Hepatocyte (in vitro differentiated cells): ENCODE results near the gene UBE2J2. TPM values are rescaled to one million over a fixed set of nuclear protein-coding genes. Genes with fewer than 3 reads are reported as not detected.

ENCODE experiments used
- DNase-seq: peaks from one replicate; pipeline ENCODE4 v3.0.0-alpha.2; 2016; ENCODE audit warnings: low spot score
- H2AFZ ChIP-seq: fragments of 200-600 bp; sonication (generic); 2 replicates; pipeline ENCODE4 v1.6.0; 2016; ENCODE audit warnings: antibody characterized with exemption, mild to moderate bottlenecking
- H3K27ac ChIP-seq: fragments of 200-600 bp; sonication (generic); 2 replicates; pipeline ENCODE4 v1.5.1; 2016; ENCODE audit warnings: mild to moderate bottlenecking
- H3K27me3 ChIP-seq: fragments of 200-600 bp; sonication (generic); 2 replicates; pipeline ENCODE4 v1.6.1; 2016
- H3K36me3 ChIP-seq: fragments of 200-600 bp; sonication (generic); replicated peaks from 2 replicates; pipeline ENCODE4 v1.5.1; 2016; ENCODE audit warnings: low read depth; ENCODE audit not compliant: insufficient read depth
- H3K4me1 ChIP-seq: fragments of 200-600 bp; sonication (generic); 2 replicates; pipeline ENCODE4 v1.5.1; 2016; ENCODE audit warnings: mild to moderate bottlenecking, moderate library complexity; ENCODE audit not compliant: insufficient read depth
- H3K4me2 ChIP-seq: fragments of 200-600 bp; sonication (generic); 2 replicates; pipeline ENCODE4 v1.6.0; 2016
- H3K4me3 ChIP-seq: fragments of 200-600 bp; sonication (generic); 2 replicates; pipeline ENCODE4 v1.5.1; 2016; ENCODE audit warnings: mild to moderate bottlenecking
- H3K79me2 ChIP-seq: fragments of 200-600 bp; sonication (generic); 2 replicates; pipeline ENCODE4 v1.6.0; 2017; ENCODE audit warnings: mild to moderate bottlenecking
- H3K9me2 ChIP-seq: fragments of 200-600 bp; sonication (generic); replicated peaks from 2 replicates; pipeline ENCODE4 v1.6.0; 2017; ENCODE audit warnings: mild to moderate bottlenecking; ENCODE audit not compliant: insufficient read depth
- H3K9me3 ChIP-seq: fragments of 200-600 bp; sonication (generic); 2 replicates; pipeline ENCODE4 v1.5.1; 2016; ENCODE audit warnings: low read depth, mild to moderate bottlenecking
- H4K20me1 ChIP-seq: fragments of 200-600 bp; sonication (generic); 2 replicates; pipeline ENCODE4 v1.6.0; 2016; ENCODE audit warnings: mild to moderate bottlenecking; ENCODE audit not compliant: insufficient read depth, poor library complexity, severe bottlenecking
- EZH2 ChIP-seq: fragments of 200-600 bp; sonication (generic); IDR thresholded peaks from 2 replicates; pipeline ENCODE4 v1.6.1; 2016; ENCODE audit warnings: antibody characterized with exemption, mild to moderate bottlenecking, borderline replicate concordance
- EZH2phosphoT487 ChIP-seq: fragments of 200-600 bp; sonication (generic); IDR thresholded peaks from one replicate; pipeline ENCODE4 v1.6.1; 2018; ENCODE audit warnings: antibody characterized with exemption, mild to moderate bottlenecking, low read depth, moderate library complexity; ENCODE audit not compliant: unreplicated experiment, severe bottlenecking
- WGBS: methylation state at CpG from one replicate; pipeline ENCODE4 v1.1.6; 2016; ENCODE audit warnings: low lambda C conversion rate; ENCODE audit errors: missing lambda C conversion rate; 5-methylcytosine and 5-hydroxymethylcytosine counted together
- polyA plus RNA-seq: library from polyadenylated mRNA; unstranded; fragments of >200 nt; fragmentation: Nextera tagmentation; extraction: Ambion mirVana; gene quantifications from 2 replicates; pipeline ENCODE4 v1.2.1, GENCODE V29; 2016
- total RNA-seq: library from RNA; depleted of rRNA; stranded (reverse); fragments of >200 nt; gene quantifications from 2 replicates; pipeline ENCODE4 v1.2.3, GENCODE V29; 2014
- TF ChIP-seq, protein P1 (sequence below): fragments of 200-600 bp; sonication (generic); IDR thresholded peaks from 2 replicates; pipeline ENCODE4 v1.5.1; 2016; ENCODE audit warnings: antibody characterized with exemption, mild to moderate bottlenecking; ENCODE audit not compliant: poor library complexity

The UBE2J2 gene
- total and polyA plus RNA-seq, 2 experiments from 2014 or later, result 31.7 to 66.7 TPM

DNA sequence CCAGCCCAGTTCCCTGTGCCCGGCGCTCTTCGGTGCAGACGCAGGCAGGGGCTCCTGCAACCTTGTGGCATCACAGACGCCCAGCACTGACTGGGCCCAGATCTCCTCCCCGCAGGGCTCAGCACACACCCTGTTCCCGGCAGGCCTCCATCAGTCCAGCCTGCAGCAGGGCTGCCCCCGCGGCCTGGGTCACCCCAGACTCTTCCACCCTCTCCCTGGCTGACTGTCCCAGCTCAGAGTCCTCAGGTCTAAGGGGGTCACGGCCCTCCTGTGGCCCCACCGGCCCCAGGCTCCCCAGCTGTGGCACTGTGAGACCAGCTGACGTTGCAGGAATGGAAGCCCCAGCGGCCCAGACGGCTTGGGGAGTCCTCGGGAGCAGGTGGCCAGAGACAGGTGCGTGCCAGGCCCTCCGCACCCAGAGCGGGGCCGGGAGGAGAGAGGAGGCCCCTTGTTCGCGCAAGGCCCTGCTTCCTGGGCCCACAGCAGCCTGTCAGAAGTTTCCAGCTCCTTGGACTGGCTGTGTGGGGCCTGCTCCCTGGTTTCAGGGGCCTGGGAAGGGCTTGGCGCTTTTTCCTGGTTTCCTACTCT is 37.4 kb downstream of the UBE2J2 start:
- TF ChIP-seq, protein P1, sequence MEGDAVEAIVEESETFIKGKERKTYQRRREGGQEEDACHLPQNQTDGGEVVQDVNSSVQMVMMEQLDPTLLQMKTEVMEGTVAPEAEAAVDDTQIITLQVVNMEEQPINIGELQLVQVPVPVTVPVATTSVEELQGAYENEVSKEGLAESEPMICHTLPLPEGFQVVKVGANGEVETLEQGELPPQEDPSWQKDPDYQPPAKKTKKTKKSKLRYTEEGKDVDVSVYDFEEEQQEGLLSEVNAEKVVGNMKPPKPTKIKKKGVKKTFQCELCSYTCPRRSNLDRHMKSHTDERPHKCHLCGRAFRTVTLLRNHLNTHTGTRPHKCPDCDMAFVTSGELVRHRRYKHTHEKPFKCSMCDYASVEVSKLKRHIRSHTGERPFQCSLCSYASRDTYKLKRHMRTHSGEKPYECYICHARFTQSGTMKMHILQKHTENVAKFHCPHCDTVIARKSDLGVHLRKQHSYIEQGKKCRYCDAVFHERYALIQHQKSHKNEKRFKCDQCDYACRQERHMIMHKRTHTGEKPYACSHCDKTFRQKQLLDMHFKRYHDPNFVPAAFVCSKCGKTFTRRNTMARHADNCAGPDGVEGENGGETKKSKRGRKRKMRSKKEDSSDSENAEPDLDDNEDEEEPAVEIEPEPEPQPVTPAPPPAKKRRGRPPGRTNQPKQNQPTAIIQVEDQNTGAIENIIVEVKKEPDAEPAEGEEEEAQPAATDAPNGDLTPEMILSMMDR, result no peak
- TF ChIP-seq EZH2phosphoT487 (no peak), EZH2 (no peak)
- Histone ChIP-seq H3K9me2 (no peaks in the 10 kb centered on the region), H3K4me1 (peaks cover 31% of the 10 kb centered on the region), H3K79me2 (peaks cover 23% of the 10 kb centered on the region), H4K20me1 (no peaks in the 10 kb centered on the region), H3K4me2 (no peak overlapping the region), H3K9me3 (no peaks in the 10 kb centered on the region), H3K27ac (no peak overlapping the region), H2AFZ (no peak overlapping the region), H3K27me3 (no peaks in the 10 kb centered on the region), H3K36me3 (no peaks in the 10 kb centered on the region), H3K4me3 (no peak overlapping the region)
- 91% methylated on average over 20 of the region's 22 CpGs for WGBS
- DNase-seq, result no peak

DNA sequence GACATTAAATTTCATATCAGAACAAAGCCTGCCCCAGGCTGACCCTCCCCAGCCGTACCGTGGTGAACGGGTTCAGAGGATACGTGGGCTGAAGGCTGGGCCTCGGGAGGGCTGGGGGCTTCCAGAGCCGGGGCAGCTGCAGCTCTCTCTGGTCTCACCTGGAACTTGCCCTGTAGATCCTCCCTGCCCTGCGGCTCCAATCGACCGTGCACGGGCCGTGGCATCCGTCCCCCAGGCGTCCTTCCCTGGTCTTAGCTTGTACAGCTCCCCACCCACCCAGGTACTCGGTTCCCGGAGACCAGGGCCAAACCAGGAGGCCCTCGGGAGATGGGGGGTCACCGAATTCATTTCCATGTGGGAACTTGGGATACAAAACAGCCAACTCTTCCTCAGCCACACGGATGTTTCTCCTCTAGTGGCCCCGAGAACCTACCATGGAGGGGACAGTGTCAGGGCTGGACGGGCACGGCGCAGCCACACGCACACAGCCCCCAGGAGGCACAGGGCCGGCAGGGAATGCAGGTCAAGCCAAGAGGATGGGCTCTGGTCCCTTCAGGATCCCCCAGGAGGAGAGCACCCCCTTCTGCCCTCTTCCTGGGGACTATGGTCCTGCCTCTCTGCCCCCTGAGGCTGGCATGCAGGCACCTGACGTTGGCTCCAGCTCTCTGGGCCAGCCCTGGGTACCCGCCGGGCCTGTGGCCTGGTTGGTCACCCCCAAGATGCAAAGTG is 38.5 kb downstream of the UBE2J2 start:
- Histone ChIP-seq H3K4me1 (peaks cover 35% of the 10 kb centered on the region), H2AFZ (no peak overlapping the region), H3K79me2 (peaks cover 31% of the 10 kb centered on the region), H3K27me3 (no peaks in the 10 kb centered on the region), H3K4me3 (no peak overlapping the region), H3K36me3 (no peaks in the 10 kb centered on the region), H3K27ac (no peak overlapping the region), H3K9me2 (no peaks in the 10 kb centered on the region), H4K20me1 (peaks cover 4% of the 10 kb centered on the region), H3K4me2 (no peak overlapping the region), H3K9me3 (no peaks in the 10 kb centered on the region)
- 95% methylated on average over 21 of the region's 27 CpGs for WGBS
- no peak for DNase-seq
- TF ChIP-seq, protein P1, result no peak
- no peak for TF ChIP-seq EZH2phosphoT487
- TF ChIP-seq EZH2, result no peak

DNA sequence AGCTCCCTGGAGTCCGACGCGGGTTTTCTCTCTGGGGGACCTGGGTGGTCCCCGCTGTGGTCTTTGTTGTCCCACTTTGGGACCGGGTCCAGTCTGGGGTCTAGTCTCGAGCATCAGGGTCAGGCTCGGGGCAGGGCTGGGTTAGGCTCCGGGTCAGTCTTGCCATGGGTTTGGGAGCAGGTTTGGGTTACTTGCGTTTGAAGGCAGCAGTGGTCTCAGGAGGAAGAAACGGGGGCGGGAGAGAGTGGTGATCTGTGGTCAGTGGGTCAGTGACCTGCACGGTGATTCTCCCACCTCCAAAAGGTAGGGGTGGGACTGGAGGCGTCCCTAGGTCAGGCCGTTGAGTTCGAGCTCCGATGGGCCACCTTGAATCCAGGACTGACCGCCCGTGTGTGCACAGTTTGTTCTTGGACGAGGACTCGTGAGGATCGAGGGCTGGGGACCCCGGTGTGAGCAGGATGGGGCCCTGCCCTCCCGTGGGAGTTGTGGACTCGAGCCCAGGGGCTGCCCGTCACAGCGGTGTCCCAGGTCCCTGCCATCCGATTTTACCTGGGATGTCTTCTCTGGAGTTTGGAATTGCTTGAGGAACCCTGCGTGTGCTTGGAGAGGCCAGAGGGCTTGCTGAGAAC is 39.4 kb downstream of the UBE2J2 start:
- Histone ChIP-seq H3K9me2 (no peaks in the 10 kb centered on the region), H4K20me1 (peaks cover 13% of the 10 kb centered on the region), H3K4me1 (peaks cover 43% of the 10 kb centered on the region), H3K9me3 (no peaks in the 10 kb centered on the region), H3K4me2 (no peak overlapping the region), H3K27ac (no peak overlapping the region), H3K36me3 (no peaks in the 10 kb centered on the region), H2AFZ (no peak overlapping the region), H3K27me3 (no peaks in the 10 kb centered on the region), H3K4me3 (no peak overlapping the region), H3K79me2 (peaks cover 40% of the 10 kb centered on the region)
- no peak for DNase-seq
- 96% methylated on average over 27 of the region's 28 CpGs for WGBS
- TF ChIP-seq EZH2phosphoT487, result no peak
- TF ChIP-seq EZH2, result no peak

DNA sequence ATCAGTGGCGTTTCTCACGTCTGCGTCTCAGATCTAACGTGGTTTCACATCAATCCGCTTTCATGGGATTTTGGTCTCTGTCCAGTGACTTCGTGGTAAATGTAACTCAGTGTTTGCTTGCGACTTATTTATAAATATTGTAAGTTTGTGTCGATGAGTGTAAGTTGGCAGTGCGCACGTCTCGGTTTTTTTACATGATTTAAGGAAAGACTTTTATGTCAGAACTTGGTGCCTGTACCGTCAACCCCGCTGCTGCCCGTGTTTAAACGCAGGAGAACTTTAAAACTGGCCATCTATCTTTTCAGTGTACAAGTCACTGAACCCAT is 40.1 kb downstream of the UBE2J2 start:
- Histone ChIP-seq H3K79me2 (peaks cover 48% of the 10 kb centered on the region), H3K4me2 (peak overlapping the region; percentile 63), H3K36me3 (no peaks in the 10 kb centered on the region), H3K9me3 (no peaks in the 10 kb centered on the region), H3K4me3 (no peak overlapping the region), H3K9me2 (no peaks in the 10 kb centered on the region), H3K27me3 (no peaks in the 10 kb centered on the region), H2AFZ (no peak overlapping the region), H3K27ac (no peak overlapping the region), H4K20me1 (peaks cover 13% of the 10 kb centered on the region), H3K4me1 (peaks cover 42% of the 10 kb centered on the region)
- TF ChIP-seq EZH2phosphoT487 (no peak), EZH2 (no peak)
- TF ChIP-seq, protein P1, result no peak
- 94% methylated on average over 15 of the region's 15 CpGs for WGBS
- no peak for DNase-seq
